Measurements from ENCODE around the gene MGAM2.

Gene MGAM2

GRCh38 chr7:142161921-142162320 lies 50.4 kb downstream of the MGAM2 start:
- no peak overlapping the region for H2AFZ ChIP-seq (ENCODE audit: low read depth, low read length)

GRCh38 chr7:142168746-142169145 lies 57.2 kb downstream of the MGAM2 start:
- Histone ChIP-seq H3K4me3 (ENCODE audit: low read length) (no peak overlapping the region), H2AFZ (ENCODE audit: low read depth, low read length) (no peak overlapping the region), H3K27me3 (ENCODE audit: insufficient read depth, low read length) (no peaks in the 10 kb centered on the region)

More at GRCh38 chr7:142161921-142162320, 50.4 kb downstream of the MGAM2 start:
- no peaks in the 10 kb centered on the region for H3K4me1 ChIP-seq (ENCODE audit: insufficient read depth, low read length)
- no peak overlapping the region for H3K4me3 ChIP-seq (ENCODE audit: low read length)
- H3K9me3 ChIP-seq (ENCODE audit: low read length), result no peaks in the 10 kb centered on the region
- peaks cover 2% of the 10 kb centered on the region for H3K27me3 ChIP-seq (ENCODE audit: insufficient read depth, low read length)
- no peaks in the 10 kb centered on the region for H3K36me3 ChIP-seq (ENCODE audit: insufficient read depth, low read length)

GRCh38 chr7:142172932-142173331 lies 61.4 kb downstream of the MGAM2 start:
- Histone ChIP-seq H3K9me3 (ENCODE audit: low read length) (no peaks in the 10 kb centered on the region), H2AFZ (ENCODE audit: low read depth, low read length) (no peak overlapping the region)

More at GRCh38 chr7:142168746-142169145, 57.2 kb downstream of the MGAM2 start:
- Histone ChIP-seq H3K9me3 (ENCODE audit: low read length) (no peaks in the 10 kb centered on the region), H3K36me3 (ENCODE audit: insufficient read depth, low read length) (no peaks in the 10 kb centered on the region), H3K4me1 (ENCODE audit: insufficient read depth, low read length) (peaks cover 4% of the 10 kb centered on the region)

GRCh38 chr7:142174441-142174840 lies 62.9 kb downstream of the MGAM2 start:
- no peak overlapping the region for H2AFZ ChIP-seq (ENCODE audit: low read depth, low read length)
- no peak overlapping the region for H3K4me3 ChIP-seq (ENCODE audit: low read length)
- H3K4me1 ChIP-seq (ENCODE audit: insufficient read depth, low read length), result peaks cover 4% of the 10 kb centered on the region
- no peaks in the 10 kb centered on the region for H3K27me3 ChIP-seq (ENCODE audit: insufficient read depth, low read length)
- H3K36me3 ChIP-seq (ENCODE audit: insufficient read depth, low read length), result no peaks in the 10 kb centered on the region
- H3K9me3 ChIP-seq (ENCODE audit: low read length), result no peaks in the 10 kb centered on the region

More at GRCh38 chr7:142172932-142173331, 61.4 kb downstream of the MGAM2 start:
- Histone ChIP-seq H3K4me3 (ENCODE audit: low read length) (no peak overlapping the region), H3K27me3 (ENCODE audit: insufficient read depth, low read length) (no peaks in the 10 kb centered on the region), H3K4me1 (ENCODE audit: insufficient read depth, low read length) (peaks cover 4% of the 10 kb centered on the region), H3K36me3 (ENCODE audit: insufficient read depth, low read length) (no peaks in the 10 kb centered on the region)

GRCh38 chr7:142175594-142175993 lies 64.1 kb downstream of the MGAM2 start:
- Histone ChIP-seq H2AFZ (ENCODE audit: low read depth, low read length) (no peak overlapping the region), H3K4me3 (ENCODE audit: low read length) (no peak overlapping the region), H3K4me1 (ENCODE audit: insufficient read depth, low read length) (peaks cover 4% of the 10 kb centered on the region), H3K27me3 (ENCODE audit: insufficient read depth, low read length) (no peaks in the 10 kb centered on the region), H3K36me3 (ENCODE audit: insufficient read depth, low read length) (no peaks in the 10 kb centered on the region), H3K9me3 (ENCODE audit: low read length) (no peaks in the 10 kb centered on the region)

- Histone ChIP-seq H2AFZ (ENCODE audit: low read depth, low read length) (no peak overlapping the region), H3K36me3 (ENCODE audit: insufficient read depth, low read length) (no peaks in the 10 kb centered on the region), H3K4me3 (ENCODE audit: low read length) (no peak overlapping the region), H3K27me3 (ENCODE audit: insufficient read depth, low read length) (no peaks in the 10 kb centered on the region), H3K4me1 (ENCODE audit: insufficient read depth, low read length) (peaks cover 4% of the 10 kb centered on the region), H3K9me3 (ENCODE audit: low read length) (no peaks in the 10 kb centered on the region)
Measured at GRCh38 chr7:142176901-142177300, 65.4 kb downstream of the MGAM2 start.

- Histone ChIP-seq H2AFZ (ENCODE audit: low read depth, low read length) (no peak overlapping the region), H3K36me3 (ENCODE audit: insufficient read depth, low read length) (no peaks in the 10 kb centered on the region), H3K9me3 (ENCODE audit: low read length) (no peaks in the 10 kb centered on the region), H3K4me3 (ENCODE audit: low read length) (no peak overlapping the region), H3K4me1 (ENCODE audit: insufficient read depth, low read length) (peaks cover 3% of the 10 kb centered on the region), H3K27me3 (ENCODE audit: insufficient read depth, low read length) (no peaks in the 10 kb centered on the region)
Measured at GRCh38 chr7:142177869-142178268, 66.4 kb downstream of the MGAM2 start.

- Histone ChIP-seq H3K27me3 (ENCODE audit: insufficient read depth, low read length) (no peaks in the 10 kb centered on the region), H3K4me3 (ENCODE audit: low read length) (no peak overlapping the region), H3K4me1 (ENCODE audit: insufficient read depth, low read length) (no peaks in the 10 kb centered on the region), H2AFZ (ENCODE audit: low read depth, low read length) (no peak overlapping the region), H3K9me3 (ENCODE audit: low read length) (no peaks in the 10 kb centered on the region), H3K36me3 (ENCODE audit: insufficient read depth, low read length) (no peaks in the 10 kb centered on the region)
Measured at GRCh38 chr7:142180426-142180825, 68.9 kb downstream of the MGAM2 start.

GRCh38 chr7:142181211-142181610 lies 69.7 kb downstream of the MGAM2 start:
- no peaks in the 10 kb centered on the region for H3K36me3 ChIP-seq (ENCODE audit: insufficient read depth, low read length)
- no peaks in the 10 kb centered on the region for H3K4me1 ChIP-seq (ENCODE audit: insufficient read depth, low read length)
- H3K27me3 ChIP-seq (ENCODE audit: insufficient read depth, low read length), result no peaks in the 10 kb centered on the region
- H3K4me3 ChIP-seq (ENCODE audit: low read length), result no peak overlapping the region
- H2AFZ ChIP-seq (ENCODE audit: low read depth, low read length), result no peak overlapping the region
- no peaks in the 10 kb centered on the region for H3K9me3 ChIP-seq (ENCODE audit: low read length)

- no peaks in the 10 kb centered on the region for H3K9me3 ChIP-seq (ENCODE audit: low read length)
- no peak overlapping the region for H3K4me3 ChIP-seq (ENCODE audit: low read length)
Measured at GRCh38 chr7:142181966-142182365, 70.4 kb downstream of the MGAM2 start.

GRCh38 chr7:142185069-142185468 lies 73.6 kb downstream of the MGAM2 start:
- H3K9me3 ChIP-seq (ENCODE audit: low read length), result no peaks in the 10 kb centered on the region
- H3K4me3 ChIP-seq (ENCODE audit: low read length), result no peak overlapping the region
- H2AFZ ChIP-seq (ENCODE audit: low read depth, low read length), result no peak overlapping the region
- no peaks in the 10 kb centered on the region for H3K27me3 ChIP-seq (ENCODE audit: insufficient read depth, low read length)
- no peaks in the 10 kb centered on the region for H3K4me1 ChIP-seq (ENCODE audit: insufficient read depth, low read length)
- H3K36me3 ChIP-seq (ENCODE audit: insufficient read depth, low read length), result no peaks in the 10 kb centered on the region

More at GRCh38 chr7:142181966-142182365, 70.4 kb downstream of the MGAM2 start:
- Histone ChIP-seq H3K36me3 (ENCODE audit: insufficient read depth, low read length) (no peaks in the 10 kb centered on the region), H3K27me3 (ENCODE audit: insufficient read depth, low read length) (no peaks in the 10 kb centered on the region), H3K4me1 (ENCODE audit: insufficient read depth, low read length) (no peaks in the 10 kb centered on the region), H2AFZ (ENCODE audit: low read depth, low read length) (no peak overlapping the region)

- H3K4me1 ChIP-seq (ENCODE audit: insufficient read depth, low read length), result no peaks in the 10 kb centered on the region
- H3K9me3 ChIP-seq (ENCODE audit: low read length), result no peaks in the 10 kb centered on the region
- no peaks in the 10 kb centered on the region for H3K36me3 ChIP-seq (ENCODE audit: insufficient read depth, low read length)
- no peak overlapping the region for H3K4me3 ChIP-seq (ENCODE audit: low read length)
- H3K27me3 ChIP-seq (ENCODE audit: insufficient read depth, low read length), result no peaks in the 10 kb centered on the region
- no peak overlapping the region for H2AFZ ChIP-seq (ENCODE audit: low read depth, low read length)
Measured at GRCh38 chr7:142185801-142186200, 74.3 kb downstream of the MGAM2 start.

- Histone ChIP-seq H3K36me3 (ENCODE audit: insufficient read depth, low read length) (no peaks in the 10 kb centered on the region), H3K4me3 (ENCODE audit: low read length) (no peak overlapping the region), H3K9me3 (ENCODE audit: low read length) (no peaks in the 10 kb centered on the region), H3K27me3 (ENCODE audit: insufficient read depth, low read length) (no peaks in the 10 kb centered on the region), H2AFZ (ENCODE audit: low read depth, low read length) (no peak overlapping the region), H3K4me1 (ENCODE audit: insufficient read depth, low read length) (no peaks in the 10 kb centered on the region)
Measured at GRCh38 chr7:142188154-142188553, 76.6 kb downstream of the MGAM2 start.

GRCh38 chr7:142188846-142189245 lies 77.3 kb downstream of the MGAM2 start:
- Histone ChIP-seq H3K36me3 (ENCODE audit: insufficient read depth, low read length) (no peaks in the 10 kb centered on the region), H3K27me3 (ENCODE audit: insufficient read depth, low read length) (no peaks in the 10 kb centered on the region), H2AFZ (ENCODE audit: low read depth, low read length) (no peak overlapping the region), H3K9me3 (ENCODE audit: low read length) (no peaks in the 10 kb centered on the region), H3K4me1 (ENCODE audit: insufficient read depth, low read length) (no peaks in the 10 kb centered on the region), H3K4me3 (ENCODE audit: low read length) (no peak overlapping the region)
